ENCODE results near the gene HLCS. TPM values are rescaled to one million over a fixed set of nuclear protein-coding genes. Genes with fewer than 3 reads are reported as not detected.
"Not testable (repeated sequence)": the region's sequence is repeated elsewhere in the genome, so short reads cannot be mapped to it uniquely, and the experiment has no call there.

Gene HLCS
- total RNA-seq, 2 donors from 2014 or later = 17.5 to 29.3 TPM

GRCh38 chr21:36994501-36995158 lies 28.2 kb upstream of the HLCS start:
- TF ChIP-seq CTCF (IDR thresholded peaks at IDR 0.05) = no peak
- Histone ChIP-seq H3K9me3 (no peaks in the 10 kb centered on the region), H3K36me3 (no peaks in the 10 kb centered on the region), H3K27ac (no peak overlapping the region), H3K4me1 (ENCODE audit: control insufficient read depth in 1 of 2, low read depth in 2 of 2) (no peaks in the 10 kb centered on the region), H3K4me3 (no peak overlapping the region), H3K27me3 (replicated peaks; ENCODE audit: insufficient read depth) (no peaks in the 10 kb centered on the region)
- ATAC-seq (ENCODE audit: insufficient number of reproducible peaks, low FRiP score, low read depth) (no peak), DNase-seq (ENCODE audit: low spot score) (no peak)

GRCh38 chr21:36992671-36993070 lies 26.2 kb upstream of the HLCS start:
- TF ChIP-seq CTCF (IDR thresholded peaks at IDR 0.05) = no peak
- ATAC-seq (ENCODE audit: insufficient number of reproducible peaks, low FRiP score, low read depth) (no peak), DNase-seq (ENCODE audit: low spot score) (no peak)
- Histone ChIP-seq H3K27ac (no peak overlapping the region), H3K9me3 (no peaks in the 10 kb centered on the region), H3K27me3 (replicated peaks; ENCODE audit: insufficient read depth) (no peaks in the 10 kb centered on the region), H3K4me1 (ENCODE audit: control insufficient read depth in 1 of 2, low read depth in 2 of 2) (no peaks in the 10 kb centered on the region), H3K36me3 (no peaks in the 10 kb centered on the region), H3K4me3 (no peak overlapping the region)

- H3K27me3 ChIP-seq (replicated peaks; ENCODE audit: insufficient read depth) = no peaks in the 10 kb centered on the region
- TF ChIP-seq CTCF (IDR thresholded peaks at IDR 0.05) = no peak
- no peaks in the 10 kb centered on the region for H3K4me1 ChIP-seq (ENCODE audit: control insufficient read depth in 1 of 2, low read depth in 2 of 2)
- H3K4me3 ChIP-seq = peak overlapping the region; percentile 76
- DNase-seq (ENCODE audit: low spot score) (no peak), ATAC-seq (ENCODE audit: insufficient number of reproducible peaks, low FRiP score, low read depth) (no peak)
- peak overlapping the region; percentile 76 to 87 for H3K27ac ChIP-seq
- no peaks in the 10 kb centered on the region for H3K9me3 ChIP-seq
- no peaks in the 10 kb centered on the region for H3K36me3 ChIP-seq
These were observed 24.2 kb upstream of the HLCS start for GRCh38 chr21:36990508-36991205.

DNA sequence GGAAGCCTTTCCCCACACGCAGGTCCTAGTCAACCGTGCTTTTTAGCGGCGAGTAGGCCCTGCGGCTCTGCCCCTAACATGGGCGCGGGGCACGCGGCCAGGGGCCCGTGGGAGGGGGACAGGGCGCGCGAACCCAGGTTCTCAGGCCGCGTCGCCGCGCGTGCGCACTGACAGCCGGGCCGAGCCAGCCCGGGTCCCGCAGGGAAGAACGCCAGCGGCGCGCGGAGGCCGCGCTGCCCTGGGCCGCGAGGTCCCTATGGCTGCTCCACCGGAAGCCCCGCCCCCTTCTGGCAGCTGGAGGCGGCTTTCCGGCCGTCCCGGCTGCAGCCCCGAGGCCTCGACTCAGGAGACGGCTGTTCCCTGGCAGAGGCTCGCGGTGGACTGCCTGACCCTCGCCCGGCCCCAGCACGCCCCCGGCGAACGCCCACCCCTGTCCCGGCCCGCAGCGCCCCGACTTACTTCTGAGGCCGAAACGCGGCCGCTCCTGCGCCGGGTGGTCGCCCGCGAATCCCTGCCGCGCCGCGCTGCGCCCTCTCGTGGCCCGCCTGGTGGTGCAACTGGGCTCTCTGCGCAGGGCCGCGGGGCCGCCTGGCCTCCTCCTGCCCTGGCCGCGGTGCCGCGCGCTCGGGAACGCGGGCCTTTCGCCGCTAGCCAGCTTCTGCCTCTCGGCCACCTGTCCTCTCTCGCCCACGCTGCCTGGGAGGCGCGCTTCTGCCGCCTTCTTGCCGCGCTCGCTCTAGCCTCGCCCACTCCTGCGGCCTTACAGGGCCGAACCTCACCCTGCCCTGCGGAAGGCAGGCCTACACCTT lies 23.4 kb upstream of the HLCS start:
- H3K27me3 ChIP-seq (replicated peaks; ENCODE audit: insufficient read depth) = no peaks in the 10 kb centered on the region
- DNase-seq (ENCODE audit: low spot score) (peak; percentile 70), ATAC-seq (ENCODE audit: insufficient number of reproducible peaks, low FRiP score, low read depth) (peak; percentile 96)
- TF ChIP-seq CTCF (IDR thresholded peaks at IDR 0.05) = peak; percentile 86
- no peaks in the 10 kb centered on the region for H3K4me1 ChIP-seq (ENCODE audit: control insufficient read depth in 1 of 2, low read depth in 2 of 2)
- H3K9me3 ChIP-seq = no peaks in the 10 kb centered on the region
- H3K27ac ChIP-seq = peak overlapping the region; percentile 76 to 87
- peak overlapping the region; percentile 76 for H3K4me3 ChIP-seq
- H3K36me3 ChIP-seq = no peaks in the 10 kb centered on the region

DNA sequence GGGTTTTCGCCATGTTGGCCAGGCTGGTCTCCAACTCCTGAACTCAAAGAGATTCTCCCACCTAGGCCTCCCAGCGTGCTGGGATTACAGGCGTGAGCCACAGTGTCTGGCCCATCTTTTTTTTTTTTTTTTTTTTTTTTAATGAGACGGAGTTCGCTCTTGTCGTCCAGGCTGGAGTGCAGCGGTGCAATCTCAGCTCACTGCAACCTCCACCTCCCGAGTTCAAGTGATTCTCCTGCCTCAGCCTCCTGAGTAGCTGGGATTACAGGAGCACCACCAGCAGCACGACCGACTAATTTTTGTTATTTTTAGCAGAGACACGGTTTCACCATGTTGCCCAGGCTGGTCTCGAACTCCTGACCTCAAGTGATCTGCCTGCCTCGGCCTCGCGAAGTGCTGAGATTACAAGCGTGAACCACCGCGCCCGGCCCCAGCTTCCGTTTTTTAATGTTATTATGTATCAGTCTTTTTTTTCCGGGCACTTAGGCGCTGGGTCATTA lies 22.8 kb upstream of the HLCS start:
- H3K4me1 ChIP-seq (ENCODE audit: control insufficient read depth in 1 of 2, low read depth in 2 of 2); H3K36me3 ChIP-seq; H3K9me3 ChIP-seq; DNase-seq (ENCODE audit: low spot score); H3K27me3 ChIP-seq (replicated peaks; ENCODE audit: insufficient read depth); ATAC-seq (ENCODE audit: insufficient number of reproducible peaks, low FRiP score, low read depth): not testable (repeated sequence)
- H3K27ac ChIP-seq = peak overlapping the region; percentile 76 to 87
- H3K4me3 ChIP-seq = peak overlapping the region; percentile 76

All from thoracic aorta (tissue), 2 donors.